Measurements from ENCODE around the gene USP34.

Gene USP34

GRCh38 chr2:61361068-61361467, 109.8 kb downstream of the USP34 start:
- ChIA-PET CTCF (interaction anchor here (0.6 kb wide), 1 partner anchor 68 kb away, joined by 3 read pairs; no protein-coding TSS in a partner anchor), POLR2A (no interaction called here)
- TF ChIP-seq ZNF341 (tag by site-specific recombination; IDR thresholded peaks at IDR 0.05; ENCODE audit: low read depth) (no peak), WT1 (tag by site-specific recombination; IDR thresholded peaks at IDR 0.05) (no peak), ZIC2 (tag by site-specific recombination; IDR thresholded peaks at IDR 0.05) (no peak), ZFP69B (tag by site-specific recombination; IDR thresholded peaks at IDR 0.05) (no peak)
- Histone ChIP-seq H3K36me3 (ENCODE audit: control insufficient read depth in 2 of 2, insufficient read depth in 1 of 2, low read length in 2 of 2) (peaks cover 0 to 23% of the 10 kb centered on the region in 2 experiments; a peak in 2 of 3 replicates), H3K4me3 (ENCODE audit: low read depth, low read length) (no peak overlapping the region), H3K27ac (ENCODE audit: extremely low read depth, low read depth, low read length) (no peak overlapping the region), H3K9me3 (ENCODE audit: control insufficient read depth, insufficient read depth, low read depth, low read length) (no peaks in the 10 kb centered on the region), H3K4me1 (ENCODE audit: control insufficient read depth, insufficient read depth, low read length) (peaks cover 4% of the 10 kb centered on the region; the same call in 1 of the 2 replicates)

- ChIA-PET CTCF (no interaction called here), POLR2A (no interaction called here)
- Histone ChIP-seq H3K4me3 (ENCODE audit: low read depth, low read length) (no peak overlapping the region), H3K9me3 (ENCODE audit: control insufficient read depth, insufficient read depth, low read depth, low read length) (no peaks in the 10 kb centered on the region), H3K4me1 (ENCODE audit: control insufficient read depth, insufficient read depth, low read length) (peaks cover 4% of the 10 kb centered on the region; the same call in 1 of the 2 replicates), H3K27ac (ENCODE audit: extremely low read depth, low read depth, low read length) (no peak overlapping the region), H3K36me3 (ENCODE audit: control insufficient read depth in 2 of 2, insufficient read depth in 1 of 2, low read length in 2 of 2) (peaks cover 0 to 22% of the 10 kb centered on the region in 2 experiments; a peak in 2 of 3 replicates)
- TF ChIP-seq ZNF274 (IDR thresholded peaks at IDR 0.05; ENCODE audit: low read length) (no peak), ZNF274 (tag by site-specific recombination; IDR thresholded peaks at IDR 0.05; ENCODE audit: borderline replicate concordance) (no peak), GLI4 (tag by site-specific recombination; IDR thresholded peaks at IDR 0.05) (no peak), KLF7 (tag by site-specific recombination; IDR thresholded peaks at IDR 0.05; ENCODE audit: borderline replicate concordance) (no peak), YY1 (tag by site-specific recombination; IDR thresholded peaks at IDR 0.05) (no peak), TCF7L2 (IDR thresholded peaks at IDR 0.05; ENCODE audit: borderline replicate concordance, low read depth, low read length) (no peak), ZNF768 (tag by site-specific recombination; IDR thresholded peaks at IDR 0.05) (no peak), ZNF530 (tag by site-specific recombination; IDR thresholded peaks at IDR 0.05; ENCODE audit: low read depth) (no peak), KLF1 (tag by site-specific recombination; IDR thresholded peaks at IDR 0.05) (no peak), ZBTB10 (tag by site-specific recombination; IDR thresholded peaks at IDR 0.05) (no peak), ZNF416 (tag by site-specific recombination; IDR thresholded peaks at IDR 0.05) (no peak), ZFP69B (tag by site-specific recombination; IDR thresholded peaks at IDR 0.05) (no peak), ZSCAN5A (tag by site-specific recombination; IDR thresholded peaks at IDR 0.05) (no peak), ZNF776 (tag by site-specific recombination; IDR thresholded peaks at IDR 0.05; ENCODE audit: borderline replicate concordance) (no peak), KLF17 (tag by site-specific recombination; IDR thresholded peaks at IDR 0.05) (no peak)
Observed at GRCh38 chr2:61359058-61359457, 111.8 kb downstream of the USP34 start.

- CTCF ChIA-PET: no interaction called here
- H3K27ac ChIP-seq (ENCODE audit: extremely low read depth, low read depth, low read length): no peak overlapping the region
- peaks cover 1 to 14% of the 10 kb centered on the region in 2 experiments; a peak in 2 of 3 replicates for H3K36me3 ChIP-seq (ENCODE audit: control insufficient read depth in 2 of 2, insufficient read depth in 1 of 2, low read length in 2 of 2)
- no peak overlapping the region for H3K4me3 ChIP-seq (ENCODE audit: low read depth, low read length)
- no peaks in the 10 kb centered on the region for H3K9me3 ChIP-seq (ENCODE audit: control insufficient read depth, insufficient read depth, low read depth, low read length)
- POLR2A ChIA-PET: no interaction called here
- H3K4me1 ChIP-seq (ENCODE audit: control insufficient read depth, insufficient read depth, low read length): peaks cover 4% of the 10 kb centered on the region; the same call in 1 of the 2 replicates
- TF ChIP-seq ZNF623 (tag by site-specific recombination; IDR thresholded peaks at IDR 0.05): no peak
- no peak for TF ChIP-seq ZNF48 (tag by site-specific recombination; IDR thresholded peaks at IDR 0.05)
- TF ChIP-seq ZNF169 (tag by site-specific recombination; IDR thresholded peaks at IDR 0.05): no peak
- no peak for TF ChIP-seq ZNF639 (tag by site-specific recombination; IDR thresholded peaks at IDR 0.05)
- no peak for TF ChIP-seq ZNF394 (tag by site-specific recombination; IDR thresholded peaks at IDR 0.05; ENCODE audit: borderline replicate concordance)
- TF ChIP-seq BCL6B (tag by site-specific recombination; IDR thresholded peaks at IDR 0.05): no peak
- TF ChIP-seq ZNF324 (tag by site-specific recombination; IDR thresholded peaks at IDR 0.05): no peak
- no peak for TF ChIP-seq ZFHX2 (tag by site-specific recombination; conservative IDR thresholded peaks at IDR 0.05)
Observed at GRCh38 chr2:61357681-61358080, 113.2 kb downstream of the USP34 start.
